Measurements from ENCODE around the gene FAM184A. TPM values are rescaled to one million over a fixed set of nuclear protein-coding genes. Genes with fewer than 3 reads are reported as not detected.

Gene FAM184A
- total and polyA plus RNA-seq, 2 of the 13 experiments (the other 11 are each of a cell fraction or from before 2014, with no cell fraction given) = 7.0 to 18.0 TPM

DNA sequence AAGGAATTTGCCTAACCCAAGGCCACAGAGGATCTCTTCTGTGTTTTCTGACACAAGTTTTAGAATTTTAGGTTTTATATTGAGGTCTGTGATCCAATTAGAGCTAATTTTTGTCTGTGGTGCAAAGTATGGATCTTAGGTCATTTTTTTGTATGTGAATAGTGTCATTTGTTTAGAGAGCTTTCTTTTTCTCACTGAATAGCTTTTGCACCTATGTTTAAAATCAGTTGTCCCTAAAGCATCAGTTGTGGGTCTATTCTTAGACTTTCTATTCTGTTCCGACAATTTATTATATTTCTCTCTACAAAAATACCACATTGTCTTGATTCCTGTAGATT is 143.2 kb downstream of the FAM184A start (continued):
- 0 out of 2 replicates have a peak, but pooled peaks have one; percentile 1 for TF ChIP-seq CREB1 (IDR thresholded peaks at IDR 0.05)
- TF ChIP-seq CREB1 (CRISPR knock-in tag; IDR thresholded peaks at IDR 0.05) = no peak

DNA sequence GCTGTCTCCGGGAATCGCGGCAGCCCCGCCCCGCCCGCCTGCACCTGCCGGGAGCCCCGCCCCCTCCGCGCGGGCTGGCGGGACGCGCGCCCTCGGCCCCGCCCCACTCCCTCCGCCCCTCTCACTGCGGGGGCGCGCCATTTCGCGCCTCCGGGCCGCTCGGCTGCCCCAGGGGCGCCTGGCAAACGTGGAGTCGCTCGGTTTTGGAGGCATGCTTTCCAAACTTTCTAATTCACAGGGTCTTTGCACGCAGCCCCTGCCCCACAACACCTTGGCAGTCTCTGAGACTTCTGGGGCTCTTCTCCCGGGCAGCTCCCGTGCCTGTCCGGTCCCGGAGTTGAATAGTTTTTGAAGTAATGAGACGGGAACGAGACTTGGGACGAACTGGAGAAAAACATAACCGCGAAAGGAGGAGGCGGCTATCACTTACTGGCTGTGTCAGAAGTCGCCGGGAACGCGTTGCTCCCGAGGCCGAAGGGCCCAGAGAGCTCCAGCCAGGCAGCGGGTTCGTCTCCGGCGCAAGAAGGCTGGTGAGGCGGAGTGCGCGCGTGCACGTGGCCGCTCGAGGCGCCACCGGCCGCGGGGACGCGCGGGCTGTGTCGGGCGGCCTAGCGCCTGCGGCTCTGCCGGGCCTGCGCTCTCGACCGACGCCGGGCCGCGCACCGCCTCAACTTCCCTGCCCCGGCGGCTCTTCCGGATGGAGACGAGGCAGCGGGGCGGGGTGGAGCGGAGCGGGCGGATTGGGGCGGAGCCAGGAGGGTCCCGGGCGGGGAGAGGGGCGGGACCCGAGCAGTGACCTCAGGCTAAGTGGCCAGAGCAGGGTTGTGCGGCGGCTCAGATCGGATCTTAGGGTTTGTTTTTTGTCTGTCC is 143.8 kb downstream of the FAM184A start, which contains the start of gene MCM9:
Gene MCM9, minus strand, starts transcription at position 699 of the 870 bp plus-strand sequence. CDS start 3,436 bp downstream, outside the sequence.
- ChIA-PET CTCF (ENCODE audit: low intra/inter-chr PET ratio, low total read pairs) (interaction anchor here (1.1 kb wide), 1 partner anchor 195 kb away, joined by 3 read pairs; no protein-coding TSS in a partner anchor), POLR2A (interaction anchor here (1.0 to 2.0 kb wide), 4 partner anchors 12 to 143 kb away, joined by 3 to 12 read pairs (median 8); partner anchors contain the start of genes ASF1A and FAM184A)
- Histone ChIP-seq H2AFZ (ENCODE audit: low read length) (peak within 1 kb of the TSS; percentile 88), H4K20me1 (ENCODE audit: insufficient read depth, low read length) (no peaks in the 10 kb centered on the region; the same call in 1 of the 2 replicates), H3K27ac (ENCODE audit: extremely low read length, insufficient read depth, low read length) (peak within 1 kb of the TSS; percentile 92), H3K4me1 (ENCODE audit: insufficient read depth, low read length) (peaks cover 31% of the 10 kb centered on the region), H3K27me3 (ENCODE audit: control insufficient read depth in 1 of 2, insufficient read depth in 2 of 2, low read length in 2 of 2) (no peaks in the 10 kb centered on the region; a peak in 1 of 5 replicates), H3K79me2 (ENCODE audit: insufficient read depth, low read length) (peaks cover 20% of the 10 kb centered on the region), H3K4me2 (ENCODE audit: low read depth, low read length) (peak within 1 kb of the TSS; percentile 94), H3K9me3 (ENCODE audit: low read length) (no peaks in the 10 kb centered on the region), H3K9ac (ENCODE audit: insufficient read depth, low read depth, low read length) (peak within 1 kb of the TSS; percentile 89), H3K36me3 (replicated peaks in 1 of 2; ENCODE audit: control insufficient read depth in 1 of 2, insufficient read depth in 2 of 2, low read length in 2 of 2) (peaks cover 0 to 13% of the 10 kb centered on the region in 2 experiments; a peak in 2 of 5 replicates), H3K4me3 (replicated peaks in 1 of 3; ENCODE audit: insufficient read depth in 1 of 3, low read depth in 2 of 3, low read length in 3 of 3) (peak within 1 kb of the TSS; percentile 77 to 99 (median 89))
- peak; percentile 58 for FAIRE-seq
- BruUV-seq (replicated peaks) = no TSS peak
- ATAC-seq = peak; percentile 98
- in situ Hi-C loops (cut with HindIII; ENCODE audit: extremely low pct_ligation_motif_present, low pct_unique_long_range_greater_than_20kb) = no loop called here
- intact Hi-C loops (cut with micrococcal nuclease; ENCODE audit: unreplicated experiment) = loop anchor here (1.0 to 10.0 kb wide), 3 partner anchors 38 to 1070 kb away; no protein-coding TSS in a partner anchor
- DNase-seq (ENCODE audit: low spot score) = peak; percentile 90
- WGBS (ENCODE audit: low lambda C conversion rate) = 2% methylated on average over 57 of the region's 95 CpGs
- TF ChIP-seq GTF3A (CRISPR knock-in tag; conservative IDR thresholded peaks at IDR 0.05) (0 out of 2 replicates have a peak, but pooled peaks have one; percentile 32), MLX (CRISPR knock-in tag; IDR thresholded peaks at IDR 0.05) (no peak), XRCC5 (optimal IDR thresholded peaks at IDR 0.05; ENCODE audit: low read length) (peak; percentile 52), SOX5 (CRISPR knock-in tag; IDR thresholded peaks at IDR 0.05; ENCODE audit: borderline replicate concordance) (peak; percentile 41; the same call in 1 of the 2 replicates), ZNF460 (CRISPR knock-in tag; IDR thresholded peaks at IDR 0.05; ENCODE audit: borderline replicate concordance) (no peak), IKZF1 (IDR thresholded peaks at IDR 0.05) (no peak), AGO2 (optimal IDR thresholded peaks at IDR 0.05; ENCODE audit: low read depth, low read length) (peak; percentile 80), YEATS2 (CRISPR knock-in tag; IDR thresholded peaks at IDR 0.05; ENCODE audit: borderline replicate concordance) (peak; percentile 43; the same call in 1 of the 2 replicates), BORCS8-MEF2B (CRISPR knock-in tag; IDR thresholded peaks at IDR 0.05) (peak; percentile 86), ZNF879 (CRISPR knock-in tag; IDR thresholded peaks at IDR 0.05) (peak; percentile 43; the same call in 1 of the 2 replicates), LCORL (IDR thresholded peaks at IDR 0.05) (no peak), LCORL (CRISPR knock-in tag; IDR thresholded peaks at IDR 0.05) (peak; percentile 85), MIER3 (CRISPR knock-in tag; IDR thresholded peaks at IDR 0.05; ENCODE audit: borderline replicate concordance) (peak; percentile 35; the same call in 1 of the 2 replicates), ZC3H13 (CRISPR knock-in tag; IDR thresholded peaks at IDR 0.05) (no peak)
- TF ChIP-seq, protein P1, sequence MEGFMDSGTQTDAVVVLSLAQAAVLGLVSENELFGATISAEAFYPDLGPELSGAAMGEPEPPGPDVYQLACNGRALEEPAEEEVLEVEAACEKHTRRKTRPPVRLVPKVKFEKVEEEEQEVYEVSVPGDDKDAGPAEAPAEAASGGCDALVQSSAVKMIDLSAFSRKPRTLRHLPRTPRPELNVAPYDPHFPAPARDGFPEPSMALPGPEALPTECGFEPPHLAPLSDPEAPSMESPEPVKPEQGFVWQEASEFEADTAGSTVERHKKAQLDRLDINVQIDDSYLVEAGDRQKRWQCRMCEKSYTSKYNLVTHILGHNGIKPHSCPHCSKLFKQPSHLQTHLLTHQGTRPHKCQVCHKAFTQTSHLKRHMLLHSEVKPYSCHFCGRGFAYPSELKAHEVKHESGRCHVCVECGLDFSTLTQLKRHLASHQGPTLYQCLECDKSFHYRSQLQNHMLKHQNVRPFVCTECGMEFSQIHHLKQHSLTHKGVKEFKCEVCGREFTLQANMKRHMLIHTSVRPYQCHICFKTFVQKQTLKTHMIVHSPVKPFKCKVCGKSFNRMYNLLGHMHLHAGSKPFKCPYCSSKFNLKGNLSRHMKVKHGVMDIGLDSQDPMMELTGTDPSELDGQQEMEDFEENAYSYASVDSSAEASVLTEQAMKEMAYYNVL (CRISPR knock-in tag; IDR thresholded peaks at IDR 0.05; ENCODE audit: borderline replicate concordance) = no peak
- TF ChIP-seq, protein P2, sequence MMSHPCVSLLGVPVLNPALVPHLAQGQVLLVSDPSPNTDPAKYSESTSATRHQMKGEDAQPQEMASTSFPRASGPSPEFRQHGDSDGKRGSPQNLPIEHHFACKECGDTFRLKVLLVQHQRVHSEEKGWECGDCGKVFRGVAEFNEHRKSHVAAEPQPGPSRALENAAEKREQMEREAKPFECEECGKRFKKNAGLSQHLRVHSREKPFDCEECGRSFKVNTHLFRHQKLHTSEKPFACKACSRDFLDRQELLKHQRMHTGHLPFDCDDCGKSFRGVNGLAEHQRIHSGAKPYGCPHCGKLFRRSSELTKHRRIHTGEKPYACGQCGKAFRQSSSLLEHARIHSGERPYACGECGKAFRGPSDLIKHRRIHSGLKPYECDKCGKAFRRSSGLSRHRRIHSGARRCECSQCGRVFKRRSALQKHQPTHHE (CRISPR knock-in tag; IDR thresholded peaks at IDR 0.05; ENCODE audit: borderline replicate concordance) = peak; percentile 39; the same call in 1 of the 2 replicates
